Parathyroid adenoma (tissue), 2 donors: ENCODE measurements around the gene KLF6.

ENCODE experiments used
- H2AFZ ChIP-seq: fragments of 300-600 bp; sonication (generic); one replicate; pipeline ENCODE4 v1.7.0; 2017; ENCODE audit warnings: antibody characterized with exemption, mild to moderate bottlenecking
- H3K27ac ChIP-seq: fragments of 300-600 bp; sonication (generic); one replicate; pipeline ENCODE4 v1.7.0; 2017
- H3K27me3 ChIP-seq: fragments of 300-600 bp; sonication (generic); one replicate; pipeline ENCODE4 v1.7.0; 2017; ENCODE audit warnings: low read length; ENCODE audit not compliant: control insufficient read depth, insufficient read depth
- H3K36me3 ChIP-seq: fragments of 300-600 bp; sonication (generic); one replicate; pipeline ENCODE4 v1.7.0; 2017; ENCODE audit warnings: low read length; ENCODE audit not compliant: control insufficient read depth, insufficient read depth
- H3K4me1 ChIP-seq: fragments of 300-600 bp; sonication (generic); one replicate; pipeline ENCODE4 v1.7.0; 2017; ENCODE audit warnings: control low read depth
- H3K4me2 ChIP-seq: fragments of 300-600 bp; sonication (generic); one replicate; pipeline ENCODE4 v1.7.0; 2017; ENCODE audit warnings: low read length
- H3K4me3 ChIP-seq: fragments of 300-600 bp; sonication (generic); one replicate; pipeline ENCODE4 v1.7.0; 2017; ENCODE audit warnings: low read depth, low read length
- H3K79me2 ChIP-seq: fragments of 300-600 bp; sonication (generic); one replicate; pipeline ENCODE4 v1.7.0; 2017; ENCODE audit warnings: control low read depth
- H3K9ac ChIP-seq: fragments of 300-600 bp; sonication (generic); one replicate; pipeline ENCODE4 v1.7.0; 2017; ENCODE audit warnings: mild to moderate bottlenecking
- H3K9me3 ChIP-seq: fragments of 300-600 bp; sonication (generic); one replicate; pipeline ENCODE4 v1.7.0; 2017; ENCODE audit warnings: low read length; ENCODE audit not compliant: control insufficient read depth
- TF ChIP-seq, protein P1 (sequence below): fragments of 300-600 bp; sonication (generic); IDR thresholded peaks from one replicate; pipeline ENCODE4 v1.7.0; 2017; ENCODE audit warnings: antibody characterized with exemption, mild to moderate bottlenecking
- donor health status: primary hyperparathyroidism.

KLF6 gene

GRCh38 chr10:3728563-3728962 lies 56.4 kb downstream of the KLF6 start:
- no peak overlapping the region for H3K4me3 ChIP-seq
- H3K9ac ChIP-seq: no peak overlapping the region
- no peak overlapping the region for H3K27ac ChIP-seq
- no peaks in the 10 kb centered on the region for H3K27me3 ChIP-seq
- no peak overlapping the region for H2AFZ ChIP-seq
- H3K36me3 ChIP-seq: no peaks in the 10 kb centered on the region
- no peaks in the 10 kb centered on the region for H3K4me1 ChIP-seq
- H3K9me3 ChIP-seq: no peaks in the 10 kb centered on the region
- no peaks in the 10 kb centered on the region for H3K79me2 ChIP-seq
- TF ChIP-seq, protein P1, sequence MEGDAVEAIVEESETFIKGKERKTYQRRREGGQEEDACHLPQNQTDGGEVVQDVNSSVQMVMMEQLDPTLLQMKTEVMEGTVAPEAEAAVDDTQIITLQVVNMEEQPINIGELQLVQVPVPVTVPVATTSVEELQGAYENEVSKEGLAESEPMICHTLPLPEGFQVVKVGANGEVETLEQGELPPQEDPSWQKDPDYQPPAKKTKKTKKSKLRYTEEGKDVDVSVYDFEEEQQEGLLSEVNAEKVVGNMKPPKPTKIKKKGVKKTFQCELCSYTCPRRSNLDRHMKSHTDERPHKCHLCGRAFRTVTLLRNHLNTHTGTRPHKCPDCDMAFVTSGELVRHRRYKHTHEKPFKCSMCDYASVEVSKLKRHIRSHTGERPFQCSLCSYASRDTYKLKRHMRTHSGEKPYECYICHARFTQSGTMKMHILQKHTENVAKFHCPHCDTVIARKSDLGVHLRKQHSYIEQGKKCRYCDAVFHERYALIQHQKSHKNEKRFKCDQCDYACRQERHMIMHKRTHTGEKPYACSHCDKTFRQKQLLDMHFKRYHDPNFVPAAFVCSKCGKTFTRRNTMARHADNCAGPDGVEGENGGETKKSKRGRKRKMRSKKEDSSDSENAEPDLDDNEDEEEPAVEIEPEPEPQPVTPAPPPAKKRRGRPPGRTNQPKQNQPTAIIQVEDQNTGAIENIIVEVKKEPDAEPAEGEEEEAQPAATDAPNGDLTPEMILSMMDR: no peak
- H3K4me2 ChIP-seq: no peak overlapping the region

GRCh38 chr10:3727268-3727667 lies 57.7 kb downstream of the KLF6 start:
- Histone ChIP-seq H3K36me3 (no peaks in the 10 kb centered on the region), H3K4me3 (no peak overlapping the region), H3K9me3 (no peaks in the 10 kb centered on the region)

More at GRCh38 chr10:3727268-3727667, 57.7 kb downstream of the KLF6 start:
- no peak overlapping the region for H3K9ac ChIP-seq
- H3K4me2 ChIP-seq: no peak overlapping the region
- no peak overlapping the region for H3K27ac ChIP-seq
- no peaks in the 10 kb centered on the region for H3K27me3 ChIP-seq
- H2AFZ ChIP-seq: no peak overlapping the region
- TF ChIP-seq, protein P1: no peak
- no peaks in the 10 kb centered on the region for H3K4me1 ChIP-seq
- no peaks in the 10 kb centered on the region for H3K79me2 ChIP-seq
